Tibial nerve (tissue), 3 donors: ENCODE measurements around the gene C1orf94.

ENCODE experiments used
- POLR2A ChIP-seq, 2 donors: fragments of 450-650 bp; IDR thresholded peaks; one replicate each; pipeline ENCODE4 v1.6.1; 2017; ENCODE audit warnings: antibody characterized with exemption in 2 of 2, mild to moderate bottlenecking in 2 of 2, moderate library complexity in 2 of 2
- TF ChIP-seq, protein P1 (sequence below), 5 experiments: fragments of 200-600 bp in 3 of 5; fragments of 450-650 bp in 2 of 5; sonication (generic) in 3 of 5; IDR thresholded peaks; one replicate each; pipeline ENCODE4 v1.5.1; 2016 to 2019; ENCODE audit warnings: antibody characterized with exemption in 5 of 5, mild to moderate bottlenecking in 3 of 5, moderate library complexity in 2 of 5

DNA sequence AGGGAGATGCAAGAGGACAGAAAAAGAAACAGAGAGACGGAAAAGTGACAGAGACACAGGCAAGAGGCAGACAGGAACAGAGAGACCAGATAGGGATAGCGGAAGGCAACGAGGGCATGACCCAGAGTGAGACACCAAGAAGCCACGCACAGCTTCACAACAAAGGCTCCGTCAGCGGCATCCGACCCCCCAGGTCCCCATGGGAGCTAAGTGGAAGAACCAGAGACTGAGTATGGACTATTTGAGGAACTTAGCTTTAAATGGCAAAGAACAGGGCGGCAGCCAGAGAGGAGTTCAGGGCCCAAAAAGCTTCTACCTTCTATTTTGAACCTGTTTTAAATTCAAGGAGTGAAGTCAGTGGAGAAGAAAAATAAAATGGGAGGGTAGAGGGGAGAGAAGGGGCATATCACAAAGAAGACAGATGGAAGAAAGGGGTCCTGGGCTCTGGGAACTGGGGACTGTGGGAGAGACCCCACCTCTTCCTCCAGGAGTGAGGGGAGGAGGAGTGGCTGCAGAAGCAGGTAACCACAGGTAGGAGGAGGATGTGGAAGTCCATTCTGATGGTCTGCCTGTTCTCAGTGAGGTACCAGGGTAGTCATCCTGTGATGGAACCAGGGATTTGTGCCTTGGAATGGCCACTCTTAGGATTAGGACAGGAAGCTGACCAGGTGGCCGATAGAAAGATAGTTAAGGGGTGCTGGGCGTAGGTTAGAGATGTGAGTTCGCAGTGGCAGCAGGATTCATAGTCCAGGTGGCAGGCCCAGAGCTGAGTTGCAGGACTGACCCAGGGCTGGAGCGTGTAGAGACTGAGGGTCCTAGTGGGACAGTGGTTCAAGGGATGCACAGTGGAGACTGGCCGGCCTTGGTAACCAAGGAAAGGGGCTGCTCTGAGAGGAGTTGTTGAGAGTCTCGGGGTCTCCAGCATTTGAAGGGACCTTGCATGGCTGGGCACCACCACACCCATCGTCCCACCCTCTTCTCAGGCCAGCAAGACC lies 49.4 kb upstream of the C1orf94 start:
- TF ChIP-seq, protein P1, sequence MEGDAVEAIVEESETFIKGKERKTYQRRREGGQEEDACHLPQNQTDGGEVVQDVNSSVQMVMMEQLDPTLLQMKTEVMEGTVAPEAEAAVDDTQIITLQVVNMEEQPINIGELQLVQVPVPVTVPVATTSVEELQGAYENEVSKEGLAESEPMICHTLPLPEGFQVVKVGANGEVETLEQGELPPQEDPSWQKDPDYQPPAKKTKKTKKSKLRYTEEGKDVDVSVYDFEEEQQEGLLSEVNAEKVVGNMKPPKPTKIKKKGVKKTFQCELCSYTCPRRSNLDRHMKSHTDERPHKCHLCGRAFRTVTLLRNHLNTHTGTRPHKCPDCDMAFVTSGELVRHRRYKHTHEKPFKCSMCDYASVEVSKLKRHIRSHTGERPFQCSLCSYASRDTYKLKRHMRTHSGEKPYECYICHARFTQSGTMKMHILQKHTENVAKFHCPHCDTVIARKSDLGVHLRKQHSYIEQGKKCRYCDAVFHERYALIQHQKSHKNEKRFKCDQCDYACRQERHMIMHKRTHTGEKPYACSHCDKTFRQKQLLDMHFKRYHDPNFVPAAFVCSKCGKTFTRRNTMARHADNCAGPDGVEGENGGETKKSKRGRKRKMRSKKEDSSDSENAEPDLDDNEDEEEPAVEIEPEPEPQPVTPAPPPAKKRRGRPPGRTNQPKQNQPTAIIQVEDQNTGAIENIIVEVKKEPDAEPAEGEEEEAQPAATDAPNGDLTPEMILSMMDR (IDR thresholded peaks at IDR 0.05) = no peak
- TF ChIP-seq POLR2A (IDR thresholded peaks at IDR 0.05) = no peak
